T-helper 22 cell (primary cell): ENCODE data around the gene ZNF576.
"Not testable (repeated sequence)": the region's sequence is repeated elsewhere in the genome, so short reads cannot be mapped to it uniquely, and the experiment has no call there.

ENCODE experiments used
- DNase-seq: peaks from one replicate; pipeline ENCODE4 v3.0.0-alpha.2; 2020; ENCODE audit warnings: low read depth

ZNF576 gene

DNA sequence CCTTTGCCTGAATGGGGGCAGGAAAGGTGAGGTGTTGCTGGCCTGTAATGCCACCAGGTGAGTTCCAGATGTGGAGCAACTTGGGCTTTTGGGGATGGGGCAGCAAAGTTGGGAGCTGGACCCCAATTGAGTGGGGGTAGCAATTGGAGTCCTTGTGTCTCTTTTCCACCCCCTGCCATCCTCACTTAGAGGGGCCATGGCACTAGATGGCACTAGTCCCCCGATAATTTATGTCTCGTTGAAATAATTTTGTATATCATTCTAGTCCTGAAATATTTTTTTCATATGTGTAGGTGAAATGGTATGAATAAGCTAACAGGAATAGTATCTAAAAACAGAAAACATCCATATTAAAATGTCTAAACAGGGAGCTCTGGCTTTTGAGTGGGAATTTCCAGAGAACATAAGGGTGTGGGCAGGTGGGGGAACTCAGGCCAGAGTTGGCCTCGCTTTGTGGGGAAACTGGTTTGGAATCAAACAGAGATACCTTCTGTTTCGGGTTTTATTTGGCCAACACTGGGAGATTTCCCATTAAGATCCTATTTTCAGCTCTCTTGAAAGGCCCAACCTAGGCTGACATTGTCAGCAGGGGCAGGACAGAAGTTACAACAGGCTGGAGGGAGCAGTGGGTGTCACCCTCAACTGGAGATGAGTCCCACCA is 3.4 kb downstream of the ZNF576 start:
- DNase-seq, result no peak

DNA sequence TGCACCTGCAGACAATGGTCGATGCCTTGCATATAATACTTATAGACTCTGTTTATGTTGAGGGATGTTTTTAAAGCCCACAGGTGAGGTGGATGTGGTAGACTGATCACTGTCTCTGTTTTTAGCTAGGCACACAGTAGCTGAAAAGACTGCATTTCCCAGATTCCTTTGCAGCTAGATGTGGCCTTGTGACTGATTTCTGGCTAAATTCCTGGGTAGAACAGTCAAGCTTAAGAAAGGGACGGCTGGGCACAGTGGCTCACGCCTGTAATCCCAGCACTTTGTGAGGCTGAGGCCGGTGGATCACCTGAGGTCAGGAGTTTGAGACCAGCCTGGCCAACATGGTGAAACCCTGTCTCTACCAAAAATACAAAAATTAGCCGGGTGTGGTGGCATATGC is 3.9 kb downstream of the ZNF576 start:
- DNase-seq, result not testable (repeated sequence)

DNA sequence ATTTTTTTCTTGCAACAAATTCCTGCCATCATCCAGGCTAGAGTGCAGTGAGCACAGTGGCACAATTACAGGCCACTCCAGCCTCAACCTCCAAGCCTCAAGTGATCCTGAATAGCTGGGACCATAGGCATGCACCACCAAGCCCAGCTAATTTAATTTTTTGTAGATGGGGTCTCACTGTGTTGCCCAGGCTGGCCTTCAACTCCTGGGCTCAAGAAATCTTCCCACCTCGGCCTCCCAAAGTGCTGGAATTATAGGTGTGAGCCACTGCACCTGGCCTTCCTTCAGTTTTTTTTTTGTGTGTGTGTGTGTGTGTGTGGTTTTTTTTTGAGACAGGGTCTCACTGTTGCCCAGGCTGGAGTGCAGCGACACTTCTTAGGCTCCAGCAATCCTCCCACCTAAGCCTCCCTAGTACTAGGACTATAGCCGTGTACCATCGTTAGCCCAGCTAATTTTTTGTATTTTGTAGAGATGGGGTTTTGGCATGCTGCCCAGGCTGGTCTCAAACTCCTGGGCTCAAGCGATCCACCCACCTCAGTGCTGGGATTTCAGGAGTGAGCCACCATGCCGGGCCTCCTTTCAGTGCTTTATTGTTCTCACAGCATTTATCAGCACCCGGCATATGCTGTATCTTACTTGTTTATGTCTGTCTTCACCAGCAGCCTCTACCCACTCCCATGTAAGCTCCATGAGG is 9.6 kb downstream of the ZNF576 start:
- DNase-seq, result no peak

DNA sequence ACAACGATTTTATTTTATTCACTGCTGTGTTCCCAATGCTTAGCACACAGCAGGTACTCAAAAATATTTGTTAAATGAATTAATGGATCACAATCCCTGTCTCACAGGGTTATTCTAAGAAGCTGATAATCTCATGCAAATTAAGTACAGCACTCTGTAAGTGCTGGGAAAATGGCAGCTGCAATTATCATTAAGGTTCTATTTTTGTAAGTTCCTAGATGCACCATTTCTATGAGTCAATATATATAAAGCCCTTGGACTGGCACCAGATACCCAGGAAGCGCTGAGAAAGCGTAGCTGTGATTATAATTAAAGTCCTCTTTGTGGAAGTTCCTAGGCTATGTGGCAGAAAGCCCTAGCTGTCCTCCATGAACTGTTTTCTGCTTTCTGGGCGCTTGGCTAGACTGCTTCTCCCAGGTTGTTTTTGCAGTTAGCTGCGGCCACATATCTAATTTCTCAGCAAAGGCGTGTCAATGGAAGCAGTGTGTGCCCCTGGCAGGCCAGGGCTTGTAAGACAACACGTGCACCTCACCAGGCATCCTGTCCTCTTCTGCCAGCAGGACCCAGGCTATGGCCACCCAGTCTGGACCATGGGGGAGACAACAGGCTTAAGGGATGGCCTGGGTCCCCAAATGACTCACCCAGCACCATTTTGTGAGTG is 10.3 kb downstream of the ZNF576 start:
- no peak for DNase-seq

DNA sequence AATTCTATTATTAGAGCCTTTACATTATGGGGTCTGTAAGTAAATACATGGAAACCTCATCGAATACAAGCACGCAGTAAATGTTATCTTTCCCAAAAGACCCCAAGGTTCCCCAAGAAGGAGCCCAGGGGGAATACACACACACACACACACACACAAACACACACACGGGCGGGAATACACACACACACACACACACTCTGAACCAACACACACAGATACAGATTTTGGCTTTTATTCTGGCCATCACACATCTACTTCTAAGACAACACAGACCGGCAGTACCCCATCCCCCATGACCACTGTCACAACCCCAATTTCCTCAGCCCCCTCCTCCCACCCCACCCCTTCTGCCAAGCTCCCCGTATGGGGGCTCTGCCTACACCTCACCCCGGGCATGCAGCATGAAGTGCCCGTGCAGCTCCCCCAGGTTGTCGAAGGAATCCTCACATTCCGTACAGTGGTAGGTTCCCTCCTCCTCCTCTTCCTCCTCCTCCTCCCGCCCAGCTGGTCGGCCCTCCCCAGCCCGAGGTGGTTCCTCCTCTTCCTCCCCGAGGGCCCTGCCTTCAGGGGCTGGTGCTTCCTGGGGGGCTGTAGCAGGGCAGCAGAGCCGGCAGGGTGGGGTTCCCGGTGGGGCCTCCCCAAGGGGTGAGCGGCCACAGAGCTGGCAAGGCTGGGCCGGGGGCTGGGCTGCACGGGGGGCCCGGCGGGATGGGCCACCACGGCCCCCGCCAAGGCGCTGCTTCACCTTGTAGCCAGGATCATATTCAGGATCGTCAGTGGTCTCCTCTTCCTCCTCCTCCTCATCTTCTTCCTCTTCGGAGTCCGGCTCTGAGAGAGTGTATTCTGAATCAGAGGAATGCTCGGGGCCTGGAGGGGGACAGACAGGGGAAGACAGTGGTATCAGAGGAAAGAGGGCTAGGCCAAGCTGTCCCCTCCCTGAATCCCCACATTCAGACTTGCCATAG is 11.1 kb downstream of the ZNF576 start:
- no peak for DNase-seq

DNA sequence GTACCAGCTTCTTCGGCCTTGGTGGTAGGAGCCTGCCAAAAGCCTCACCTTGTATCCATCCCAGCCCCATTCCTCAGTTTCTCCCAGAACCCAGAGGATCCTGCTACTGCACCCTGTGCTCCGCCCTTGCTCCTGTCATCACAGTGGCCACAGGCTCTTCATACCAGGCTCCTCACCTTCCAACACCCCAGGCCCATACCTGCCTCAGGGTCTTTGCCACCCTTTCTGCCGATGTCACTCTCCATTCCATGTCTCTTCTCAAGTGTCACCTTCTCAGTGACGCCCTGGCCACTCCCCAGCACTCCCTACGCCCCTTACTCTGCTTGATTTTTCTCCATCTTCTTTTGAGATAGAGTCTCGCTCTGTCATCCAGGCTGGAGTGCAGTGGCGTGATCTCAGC is 13.5 kb downstream of the ZNF576 start:
- no peak for DNase-seq

DNA sequence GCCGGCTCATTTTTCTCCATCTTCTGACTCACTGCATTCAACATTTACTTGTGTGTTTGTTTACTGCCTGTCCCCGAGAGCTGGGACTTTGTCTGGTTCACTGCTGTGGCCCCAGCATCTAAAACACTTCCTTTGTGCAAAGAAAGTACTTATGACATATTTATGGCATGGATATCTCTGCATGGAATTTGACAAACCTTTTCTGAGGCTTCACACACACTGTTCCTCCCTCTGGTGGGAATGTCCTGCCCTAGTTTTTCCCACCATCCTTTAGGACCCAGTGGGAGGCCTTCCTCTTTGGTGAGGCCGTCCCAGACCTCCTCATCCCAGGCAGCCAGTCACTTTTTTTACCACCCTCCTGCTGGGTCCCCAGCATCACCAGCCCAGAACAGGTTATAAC is 14.1 kb downstream of the ZNF576 start:
- DNase-seq, result no peak

DNA sequence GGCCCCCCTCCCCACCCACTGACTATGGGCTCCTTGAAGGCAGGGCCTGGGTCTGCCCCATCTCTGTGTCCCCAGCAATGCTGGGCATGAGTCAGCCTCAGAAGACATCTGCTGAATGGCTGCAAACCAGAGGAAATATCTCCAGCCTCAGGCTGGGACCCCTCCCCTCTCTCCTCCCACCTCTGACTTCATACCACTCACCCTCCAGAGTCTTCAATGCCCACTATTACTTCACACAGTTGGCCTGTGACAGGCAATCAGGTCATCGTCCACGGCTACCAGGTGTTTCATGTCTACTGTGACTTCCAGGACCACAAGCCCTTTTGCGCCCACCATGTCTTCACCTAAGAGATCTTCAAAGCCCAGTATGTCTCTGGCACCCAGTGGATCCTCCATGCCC is 15.4 kb downstream of the ZNF576 start, which contains the start of gene SRRM5:
TSS of gene SRRM5 (plus strand) at position 301 of the 400 bp plus-strand sequence. CDS start at position 335, 34 bp downstream.
- DNase-seq, result no peak

DNA sequence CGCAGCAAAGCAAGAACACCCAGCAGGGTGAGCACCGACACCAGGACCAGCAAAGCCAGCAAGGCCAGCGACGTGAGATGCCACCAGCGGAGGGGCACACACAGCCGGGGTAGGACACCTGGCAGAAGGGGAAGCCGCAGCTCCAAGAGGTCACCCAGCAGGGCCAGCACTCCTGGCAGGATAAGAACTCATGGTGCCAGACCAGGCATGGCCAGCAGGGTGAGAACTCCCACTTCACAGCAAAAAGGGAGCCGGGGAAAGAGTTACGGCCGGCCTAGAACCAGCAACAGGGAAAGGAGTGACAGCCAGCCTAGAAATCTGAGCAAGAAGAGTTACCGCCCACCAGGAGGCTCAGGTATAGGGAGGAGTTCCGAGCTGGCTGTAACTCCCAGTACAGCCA is 16.0 kb downstream of the ZNF576 start:
- DNase-seq, result no peak

DNA sequence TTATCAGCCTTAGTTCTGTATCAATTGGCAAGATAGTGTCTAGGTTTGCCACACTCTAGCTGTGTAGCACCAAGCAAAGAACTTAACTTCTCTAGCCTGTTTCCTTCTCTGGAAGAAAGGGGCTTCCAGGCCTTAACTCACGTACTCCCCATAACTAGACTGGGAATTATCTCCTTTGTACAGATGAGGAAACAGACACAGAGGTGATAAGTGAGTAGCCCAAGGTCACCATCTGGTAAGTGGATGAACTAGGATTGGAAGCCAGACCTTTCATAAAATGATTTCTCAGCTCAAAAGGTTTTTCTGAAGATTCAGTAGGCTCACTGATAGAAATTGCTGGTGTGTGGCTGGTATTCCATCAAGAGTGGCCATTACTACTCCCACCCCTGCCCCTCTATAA is 19.9 kb downstream of the ZNF576 start:
- no peak for DNase-seq

DNA sequence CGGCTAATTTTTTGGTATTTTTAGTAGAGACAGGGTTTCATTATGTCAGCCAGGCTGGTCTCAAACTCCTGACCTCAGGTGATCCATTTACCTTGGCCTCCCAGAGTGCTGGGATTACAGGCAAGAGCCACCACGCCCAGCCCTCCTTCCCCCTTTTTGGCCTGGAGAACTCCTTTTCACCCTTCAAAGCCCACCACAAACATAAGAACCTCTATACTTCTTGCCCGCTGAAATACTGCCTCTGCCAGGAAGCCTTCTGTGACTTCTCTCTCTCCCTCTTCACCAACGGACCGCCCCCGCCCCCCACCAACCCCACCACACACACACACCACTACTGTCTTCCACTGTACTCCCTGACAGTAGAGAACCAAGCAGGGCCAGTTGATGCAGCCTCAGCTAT is 20.6 kb downstream of the ZNF576 start:
- no peak for DNase-seq

DNA sequence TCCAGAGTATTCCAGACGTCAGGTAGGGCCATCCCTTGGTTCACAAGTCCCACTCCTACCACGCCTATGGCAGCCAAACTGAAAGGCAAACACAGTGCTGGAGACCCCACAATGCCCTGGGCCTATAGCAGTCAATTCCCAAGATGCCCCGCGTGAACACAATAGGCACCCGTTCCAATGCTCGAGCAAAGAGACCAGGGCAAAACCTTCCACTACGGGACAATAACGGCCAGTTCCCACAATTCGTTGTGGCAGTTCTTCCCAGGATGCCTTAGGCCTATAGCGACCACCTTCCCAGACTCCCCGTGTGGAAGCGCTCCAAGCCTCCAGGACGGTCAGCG is 22.5 kb downstream of the ZNF576 start:
- DNase-seq, result no peak

DNA sequence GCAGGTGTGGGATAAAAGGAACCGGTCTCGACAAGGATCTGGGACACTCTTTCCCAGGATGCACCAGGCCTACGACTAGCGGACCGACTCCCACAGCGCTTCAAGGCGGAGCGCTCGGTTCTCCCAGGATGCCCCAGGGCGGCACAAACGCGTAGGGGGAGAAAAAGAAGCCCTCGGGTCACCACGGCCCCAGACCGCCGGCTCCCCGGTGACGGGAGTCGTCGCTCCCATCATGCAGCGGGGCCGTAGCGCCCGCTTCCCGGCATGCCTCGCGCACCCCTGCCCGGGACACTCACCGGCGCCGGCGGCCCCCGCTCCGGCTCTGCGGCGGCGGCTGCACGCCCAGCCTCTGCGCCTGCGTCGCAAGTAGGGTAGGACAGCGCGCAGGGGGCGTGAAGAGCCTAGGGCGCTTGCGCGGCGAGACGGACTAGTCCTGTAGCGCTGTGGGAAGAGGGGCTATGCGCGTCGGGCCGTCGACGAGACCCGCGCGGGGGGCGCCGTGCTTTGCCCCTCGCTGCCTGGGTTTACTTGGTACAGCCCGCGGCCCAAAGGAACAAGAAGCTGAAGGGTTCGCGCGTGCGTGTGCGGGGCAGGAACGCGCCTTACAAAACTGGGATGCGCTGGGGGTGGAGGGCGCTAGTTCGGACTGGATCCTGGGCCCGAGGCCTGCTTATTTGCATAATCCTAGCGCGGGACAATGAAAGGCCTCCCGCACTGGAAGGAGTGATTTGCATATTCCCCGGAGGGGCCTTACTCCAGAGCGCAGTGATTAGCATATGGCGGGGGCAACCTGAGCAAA is 23.1 kb downstream of the ZNF576 start, which contains the start of gene ZNF428:
TSS of gene ZNF428 (minus strand) at position 368 of the 799 bp plus-strand sequence. CDS start 5,325 bp downstream, outside the sequence.
- DNase-seq, result peak; percentile 81

DNA sequence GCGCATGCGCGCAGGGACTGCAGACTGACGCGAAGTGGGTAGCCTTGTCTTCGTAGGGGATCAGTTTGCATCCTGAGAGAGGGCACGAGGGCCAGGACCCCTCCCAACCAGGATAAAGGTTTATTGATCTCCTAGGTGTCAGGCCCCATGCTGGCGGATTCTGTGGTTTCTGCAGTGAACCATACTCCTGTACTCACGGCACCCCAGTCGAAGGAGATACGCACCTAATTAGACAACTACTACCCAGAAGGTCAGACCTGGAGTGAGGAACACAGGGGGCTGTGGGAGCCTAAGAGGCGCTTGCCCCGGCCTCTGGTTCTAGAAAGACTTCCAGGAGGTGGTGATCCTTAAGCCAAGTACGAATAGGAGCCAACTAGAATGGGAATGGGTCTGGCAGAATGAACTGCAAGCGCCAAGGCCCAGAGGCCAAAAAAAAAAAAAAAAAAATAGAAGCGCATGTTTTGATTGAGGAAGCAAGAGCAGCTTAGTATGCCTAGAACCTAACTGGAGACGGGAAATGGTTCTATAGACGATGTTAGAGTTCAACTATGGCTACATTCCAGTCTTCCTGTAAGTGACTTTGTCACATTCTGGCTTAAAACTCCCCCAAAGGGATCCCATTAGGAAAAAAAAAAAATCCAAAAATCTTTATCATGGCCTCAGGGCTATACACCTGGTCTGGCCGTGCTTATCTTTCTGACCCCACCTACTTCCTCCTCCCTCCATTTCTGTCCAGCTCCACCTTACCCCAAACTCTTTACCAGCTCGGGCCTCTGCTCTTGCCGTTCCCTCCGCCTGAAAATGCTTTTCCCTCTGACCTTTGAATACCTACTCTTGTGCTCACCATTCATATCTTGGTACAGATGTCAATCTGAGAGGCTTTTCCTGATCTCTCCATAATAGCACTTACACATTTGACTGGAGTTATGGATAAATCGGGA is 23.9 kb downstream of the ZNF576 start:
- peak; percentile 76 for DNase-seq

DNA sequence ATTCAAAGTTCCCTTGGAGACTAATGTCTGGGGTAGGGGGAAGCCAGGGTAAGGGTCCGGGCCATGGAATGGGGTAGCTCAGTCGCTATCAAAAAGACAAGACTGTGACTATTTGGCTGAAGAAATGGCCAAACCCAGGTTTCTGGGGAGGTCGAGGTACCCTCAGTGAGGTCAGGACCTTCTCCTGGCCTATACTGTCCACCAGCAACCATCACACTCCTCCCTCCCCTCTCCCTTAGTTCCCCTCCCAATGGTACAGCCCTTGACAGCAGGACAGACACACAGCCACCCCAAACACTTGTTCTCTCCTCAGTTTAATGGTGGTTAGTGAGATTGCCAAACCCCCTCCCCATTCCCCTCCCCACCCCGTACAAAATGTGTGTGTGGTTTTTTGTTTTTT is 25.7 kb downstream of the ZNF576 start:
- DNase-seq, result no peak

DNA sequence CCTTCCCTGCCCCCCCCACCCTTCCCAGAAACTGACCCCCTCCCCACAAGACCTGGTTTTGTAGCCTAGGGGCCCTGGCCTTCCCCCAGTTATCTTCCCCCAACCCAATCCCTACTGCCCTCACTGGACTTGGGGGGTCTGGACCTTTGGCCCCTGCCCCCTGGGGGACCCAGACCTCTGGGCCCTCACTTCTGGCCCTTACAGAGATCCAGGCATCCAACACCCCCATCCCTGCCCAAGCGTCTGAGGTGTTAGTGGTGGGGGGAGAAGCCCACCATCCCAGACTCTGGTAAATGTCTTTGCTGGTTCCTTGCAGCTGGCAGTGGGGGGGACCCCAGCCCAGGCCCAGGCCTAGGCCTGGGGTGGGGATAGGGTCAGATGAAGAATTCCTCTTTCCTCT is 26.6 kb downstream of the ZNF576 start:
- DNase-seq, result no peak

DNA sequence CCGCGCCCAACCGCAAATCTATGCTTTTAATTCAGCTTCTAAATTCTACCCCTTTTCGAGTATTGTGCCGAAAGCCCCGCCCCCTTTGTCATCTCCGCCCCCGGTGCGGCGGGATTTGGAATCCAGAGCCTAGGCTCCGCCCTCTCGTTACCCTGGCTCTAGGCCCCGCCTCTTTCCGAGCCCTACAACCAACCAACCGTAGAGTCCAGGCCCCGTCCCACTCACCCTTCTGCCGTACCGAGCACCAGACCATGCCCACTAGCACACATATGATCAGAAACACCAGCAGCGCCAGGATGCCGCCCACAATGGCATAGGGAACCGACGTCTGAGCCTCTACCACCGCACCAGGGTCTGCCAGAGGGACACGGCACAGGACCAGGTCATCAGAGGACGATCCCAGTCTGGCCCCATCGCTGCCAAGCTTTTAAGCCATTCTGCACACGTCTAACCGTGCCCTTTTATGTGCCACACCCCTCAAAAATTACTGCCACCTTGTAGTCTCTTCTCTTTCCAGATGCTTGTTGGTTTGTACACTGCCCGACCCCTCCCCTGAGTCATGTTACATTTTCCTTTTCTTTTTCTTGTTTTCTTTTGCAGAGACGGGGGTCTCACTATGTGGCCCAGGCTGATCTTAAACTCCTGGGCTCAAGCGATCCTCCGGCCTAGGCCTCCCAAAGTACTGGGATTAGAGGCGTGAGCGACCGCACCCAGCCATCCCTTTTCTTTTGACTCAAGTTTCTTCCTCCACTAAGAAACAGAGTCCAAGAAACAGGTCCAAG is 27.7 kb downstream of the ZNF576 start:
- DNase-seq, result no peak

DNA sequence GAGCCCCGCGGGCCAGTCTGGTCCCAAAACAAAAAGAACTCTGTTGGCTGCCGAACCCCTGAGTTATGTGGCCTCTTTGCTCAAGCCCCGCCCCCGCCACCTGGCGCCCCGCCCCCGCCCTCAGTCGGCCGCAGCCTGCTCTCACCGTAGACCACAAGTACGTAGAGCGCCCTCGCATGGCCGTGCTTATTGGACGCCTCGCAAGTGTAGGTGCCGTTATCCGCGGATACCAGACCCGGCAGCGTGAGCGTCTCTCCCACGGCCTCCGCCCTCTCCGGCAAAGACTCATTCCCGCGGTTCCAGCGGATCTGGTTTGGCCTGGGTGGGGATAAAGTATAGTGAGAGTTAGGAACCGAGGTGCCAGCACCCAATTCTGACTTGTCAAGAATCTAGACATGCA is 28.5 kb downstream of the ZNF576 start:
- DNase-seq, result peak; percentile 74

DNA sequence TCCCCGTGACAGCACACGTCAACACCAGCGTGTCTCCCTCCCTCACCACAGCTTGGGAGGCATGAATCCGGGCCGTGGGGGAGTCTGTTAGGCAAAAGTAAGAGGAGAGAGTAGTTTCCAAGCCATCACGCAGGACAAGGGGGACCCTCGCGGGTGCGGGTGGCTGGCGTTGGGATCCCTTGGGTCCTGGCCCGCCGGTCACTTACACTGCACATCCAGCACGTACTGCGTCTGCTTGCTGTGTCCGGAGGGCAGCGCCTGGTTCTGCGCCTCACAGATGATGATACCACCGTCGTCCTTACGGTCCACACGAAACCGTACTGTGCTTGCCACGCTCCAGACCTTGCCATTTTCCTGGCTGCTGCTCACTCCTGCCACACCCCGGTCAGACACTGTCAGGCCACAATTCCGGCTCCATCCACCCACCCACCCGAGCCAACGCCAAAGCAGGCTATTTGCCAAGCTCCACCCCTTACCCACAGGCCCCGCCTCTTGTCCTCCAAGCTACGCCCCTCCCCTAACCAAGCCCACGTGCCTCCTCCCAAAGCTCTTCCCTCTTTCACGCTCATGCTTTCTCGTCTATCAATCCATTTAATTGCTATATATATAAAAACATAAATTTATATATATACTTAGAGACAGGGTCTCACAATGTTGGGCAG is 29.7 kb downstream of the ZNF576 start:
- DNase-seq, result no peak
